DLD1 (cell line): ENCODE measurements around the gene ENDOU.

Experiments used
- in situ Hi-C: cut with HindIII; loops from 2 replicates; pipeline ENCODE4 v1.10.0; 2017; ENCODE audit warnings: low sequenced_read_pairs

The ENDOU gene

DNA sequence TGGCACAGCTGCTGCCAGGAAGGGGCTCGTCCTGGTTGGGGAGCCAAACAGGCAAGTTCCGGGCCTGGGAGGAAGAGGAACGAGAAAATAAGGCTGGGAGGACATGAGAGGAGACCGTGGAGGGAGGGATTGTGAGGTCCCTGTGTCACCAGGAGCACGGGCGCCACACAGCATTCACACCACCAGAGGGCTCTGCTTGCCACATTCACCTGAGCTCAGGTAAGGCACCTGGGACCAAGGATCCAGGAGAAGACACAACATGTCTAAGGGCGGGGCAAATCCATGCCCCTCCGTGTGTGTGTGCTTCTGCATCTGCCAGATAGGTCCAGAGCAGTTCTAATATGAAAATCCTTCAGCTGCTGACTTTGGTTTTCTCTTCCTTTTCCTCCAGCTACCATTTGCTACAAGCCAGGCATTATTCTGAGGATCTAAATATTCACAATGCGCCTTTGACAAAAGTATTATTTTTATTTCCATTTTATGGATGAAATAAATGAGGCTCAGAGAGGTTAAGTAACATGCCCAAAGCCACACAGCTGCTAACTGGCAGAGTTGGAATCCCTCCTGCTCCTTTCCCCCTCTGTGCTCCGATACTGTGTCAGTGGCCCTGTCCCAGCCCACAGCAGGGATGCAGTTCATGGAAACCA, 18.8 kb upstream of the ENDOU start:
- in situ Hi-C loops, result no loop called here

GRCh38 chr12:47743311-47743860, 18.1 kb upstream of the ENDOU start:
- in situ Hi-C loops, result no loop called here

GRCh38 chr12:47742253-47742825, 17.0 kb upstream of the ENDOU start:
- in situ Hi-C loops, result no loop called here

DNA sequence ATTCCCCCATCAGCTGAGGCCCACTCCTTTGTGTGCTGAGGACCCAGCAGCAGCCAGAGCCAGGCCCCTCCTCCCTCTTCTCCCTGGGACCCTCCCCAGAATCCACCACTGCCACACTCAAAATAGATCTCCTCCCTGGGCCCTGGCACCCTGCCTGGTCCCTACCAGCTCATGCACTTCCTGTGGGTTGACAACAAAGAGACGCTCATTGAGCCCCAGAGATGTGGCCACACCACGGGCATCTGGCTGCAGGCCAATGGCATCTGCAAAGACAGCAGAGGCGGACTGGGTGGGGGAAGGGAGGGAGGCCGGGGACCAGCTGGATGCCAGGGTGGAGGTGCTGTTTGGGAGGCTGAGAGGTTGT, 16.0 kb upstream of the ENDOU start:
- in situ Hi-C loops, result no loop called here

- in situ Hi-C loops, result no loop called here
These were observed 15.5 kb upstream of the ENDOU start for GRCh38 chr12:47740606-47741339.

DNA sequence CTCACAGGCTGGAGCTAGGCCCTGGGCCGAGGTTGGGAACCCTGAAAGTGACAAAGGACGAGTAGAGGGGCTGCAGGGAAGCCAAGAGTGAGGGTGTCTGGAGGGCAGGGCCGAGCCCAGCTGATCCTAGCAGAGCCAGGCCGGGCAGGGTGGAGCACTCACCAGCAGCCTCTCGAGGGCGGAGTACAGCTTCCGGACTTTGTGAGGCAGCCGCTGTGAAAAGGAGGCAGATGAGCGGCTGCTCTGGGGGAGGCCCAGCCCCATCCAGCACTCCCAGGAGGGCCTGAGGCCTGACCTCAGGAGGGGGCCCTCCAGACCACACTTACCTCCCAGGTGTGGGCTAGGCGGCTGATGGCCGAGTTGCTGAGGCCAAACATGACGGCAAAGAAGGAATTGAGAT, 14.7 kb upstream of the ENDOU start:
- in situ Hi-C loops, result no loop called here

GRCh38 chr12:47739297-47739696, 14.0 kb upstream of the ENDOU start:
- in situ Hi-C loops, result no loop called here

GRCh38 chr12:47737936-47738594, 12.8 kb upstream of the ENDOU start:
- in situ Hi-C loops, result no loop called here

GRCh38 chr12:47736877-47737676, 11.8 kb upstream of the ENDOU start:
- in situ Hi-C loops, result no loop called here

GRCh38 chr12:47736216-47736615, 10.9 kb upstream of the ENDOU start:
- in situ Hi-C loops, result no loop called here

- in situ Hi-C loops, result no loop called here
These were observed 10.4 kb upstream of the ENDOU start for GRCh38 chr12:47735649-47736048.

- in situ Hi-C loops, result no loop called here
These were observed 9.6 kb upstream of the ENDOU start for GRCh38 chr12:47734725-47735480.

DNA sequence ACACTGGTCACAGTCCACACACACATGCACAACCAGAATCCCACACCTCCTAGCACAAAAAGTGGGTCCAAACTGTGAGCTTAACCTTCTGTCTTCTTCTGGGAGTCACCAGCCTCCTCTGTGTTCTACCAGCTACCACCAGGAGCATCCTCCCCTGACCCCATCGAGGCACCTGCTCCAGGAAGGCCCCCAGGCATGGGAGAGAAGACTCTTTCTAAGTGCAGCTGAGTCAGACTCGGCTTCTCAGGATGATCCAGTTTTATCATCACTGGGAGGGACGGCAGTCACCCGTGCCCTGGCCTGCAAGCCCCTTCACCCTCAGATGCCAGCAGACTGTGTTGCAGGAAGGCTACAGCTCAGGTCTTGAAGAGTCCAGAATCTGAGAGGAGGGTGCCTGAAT, 7.9 kb upstream of the ENDOU start:
- in situ Hi-C loops, result no loop called here

DNA sequence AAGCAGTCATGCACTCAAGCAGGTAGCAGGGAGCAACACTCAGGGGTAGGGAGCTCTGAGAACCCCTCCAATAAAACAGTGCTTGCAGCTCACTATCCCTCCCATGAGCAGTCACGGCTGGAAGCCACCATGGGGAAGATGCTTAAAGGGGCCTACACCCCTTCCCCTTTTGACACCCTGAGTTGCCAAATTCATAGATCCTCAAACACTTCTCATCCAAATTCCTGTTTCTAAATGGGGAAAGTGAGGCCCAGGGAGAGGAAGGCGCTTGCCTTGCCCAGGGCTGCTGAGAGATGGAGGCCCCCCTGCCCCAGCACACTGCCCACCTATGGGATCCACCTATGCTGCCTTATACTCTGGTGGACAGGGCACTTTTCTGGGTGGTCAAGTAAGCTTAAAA, 7.2 kb upstream of the ENDOU start:
- in situ Hi-C loops, result no loop called here

DNA sequence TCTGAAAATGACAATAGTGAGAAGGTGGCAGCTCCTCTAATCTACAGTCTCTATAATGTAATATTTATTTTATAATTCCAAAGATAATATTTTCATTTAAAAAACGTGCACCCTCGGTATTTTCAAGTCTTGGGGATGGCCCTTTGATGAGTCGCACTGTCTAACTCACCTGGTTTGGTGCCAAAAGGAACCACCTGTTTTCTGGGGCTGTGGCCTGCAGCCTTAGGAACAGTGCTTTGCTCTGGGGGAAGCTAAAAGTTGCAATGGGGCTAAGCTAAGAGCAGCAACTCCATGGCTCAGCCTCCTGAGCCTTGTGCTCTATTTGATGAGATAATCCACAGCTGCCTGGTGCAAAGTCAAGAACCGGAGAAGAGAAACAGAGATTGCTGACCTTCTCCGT, 6.4 kb upstream of the ENDOU start:
- in situ Hi-C loops, result no loop called here

DNA sequence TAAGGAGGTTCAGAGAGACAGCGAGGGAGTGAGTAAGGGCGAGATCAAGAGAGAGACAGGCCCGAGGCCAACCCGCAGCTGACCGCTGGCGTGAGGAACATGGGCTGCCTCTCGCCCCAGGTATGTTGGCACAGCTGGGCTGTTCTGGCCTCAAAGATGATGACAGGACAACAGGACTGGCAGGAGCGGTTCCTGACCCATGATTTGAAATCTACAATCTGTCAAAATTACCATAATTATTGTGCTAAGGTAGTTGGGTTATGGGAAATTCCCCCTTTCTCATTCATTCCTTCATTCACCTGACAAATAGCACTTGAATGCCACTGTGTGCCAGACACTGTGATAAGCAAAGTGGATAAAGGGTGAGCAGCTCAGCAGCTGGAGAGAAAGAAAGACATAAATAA, 5.1 kb upstream of the ENDOU start:
- in situ Hi-C loops, result no loop called here

DNA sequence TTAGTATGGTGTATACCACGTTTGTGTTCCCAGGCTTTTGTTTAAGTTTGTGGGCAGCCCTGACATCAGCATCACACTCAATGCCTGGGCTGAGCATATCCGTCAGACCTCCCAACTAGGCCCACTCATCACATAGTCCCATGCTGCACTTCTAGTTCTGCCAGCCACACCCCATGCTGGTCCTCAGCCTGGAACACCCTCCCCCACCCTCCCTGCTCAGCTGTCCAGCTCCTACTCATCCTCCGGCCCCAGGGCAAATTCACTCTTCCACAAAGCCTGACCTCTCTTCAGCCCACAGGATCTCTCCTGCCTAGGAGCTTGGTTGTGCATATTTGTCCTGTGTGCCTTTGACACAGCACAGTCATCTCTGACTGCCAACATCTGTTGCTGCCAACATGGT, 3.9 kb upstream of the ENDOU start:
- in situ Hi-C loops, result no loop called here

GRCh38 chr12:47725893-47726292, 603 bp upstream of the ENDOU start:
- in situ Hi-C loops, result no loop called here

DNA sequence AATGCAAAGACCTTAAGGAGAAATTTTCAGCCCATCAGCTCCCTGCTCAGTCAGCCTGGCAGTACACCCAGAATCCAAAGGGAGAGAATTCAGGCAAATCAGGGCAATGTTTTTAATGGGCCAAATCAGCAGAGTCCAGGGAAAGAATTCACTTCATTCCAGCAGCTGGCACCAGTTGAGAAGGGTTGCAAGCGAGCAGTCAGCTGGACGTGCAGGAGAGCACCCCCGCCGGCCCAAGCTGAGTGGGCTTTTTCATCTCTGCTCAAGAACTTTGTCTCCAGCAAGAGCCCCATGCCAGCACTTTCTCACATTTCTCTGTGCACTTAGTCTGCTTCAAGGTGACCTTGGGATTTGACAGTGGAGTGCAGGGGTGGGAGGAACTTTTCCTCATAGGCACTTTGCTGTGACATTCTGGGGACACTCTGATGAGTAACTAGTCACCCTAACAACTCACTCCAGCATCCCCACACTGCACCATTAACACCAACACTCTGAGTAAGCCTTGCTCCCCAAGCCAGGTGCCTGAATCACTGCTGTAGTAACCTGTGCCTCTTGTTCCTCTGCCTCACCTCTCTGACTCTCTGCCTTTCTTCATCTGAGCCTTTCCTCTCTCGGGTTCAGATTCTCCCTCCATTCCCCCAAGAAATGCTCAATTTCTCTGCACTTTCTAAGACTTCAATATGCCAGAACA, 2.2 kb downstream of the ENDOU start:
- in situ Hi-C loops, result no loop called here
